GM19238 (cell line): Measurements from ENCODE around the gene DNPH1.
A peak's percentile ranks its signal among the peaks of the same experiment; 100 is the strongest.

Experiments
- DNase-seq: peaks from one replicate; pipeline ENCODE4 v3.0.0; 2011; ENCODE audit warnings: low spot score; ENCODE audit not compliant: insufficient read length

The DNPH1 gene

DNA sequence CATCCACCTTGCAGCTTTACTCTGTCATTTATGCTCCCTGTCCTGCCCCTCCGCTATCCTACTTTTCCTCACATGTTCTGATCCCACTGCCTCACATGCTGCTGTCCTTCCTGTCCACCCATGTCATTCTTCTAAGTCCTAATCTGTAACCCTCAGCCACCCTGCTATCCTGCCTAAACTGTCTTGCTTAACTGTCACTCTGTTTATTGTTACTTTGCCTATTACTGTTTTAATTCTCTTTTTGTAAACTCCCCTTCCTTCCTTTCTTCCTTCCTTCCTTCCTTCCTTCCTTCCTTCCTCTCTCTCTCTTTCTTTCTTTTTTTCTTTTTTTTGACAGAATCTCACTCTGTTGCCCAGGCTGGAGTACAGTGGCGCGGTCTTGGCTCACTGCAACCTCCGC is 45.8 kb downstream of the DNPH1 start:
- DNase-seq, result no peak

- DNase-seq, result peak; percentile 95
Observed at GRCh38 chr6:43181942-43182860, 47.1 kb downstream of the DNPH1 start, which contains the start of gene CUL9. Gene CUL9 (plus strand): TSS chr6:43182196. CDS start chr6:43184311, 2,115 bp downstream.

DNA sequence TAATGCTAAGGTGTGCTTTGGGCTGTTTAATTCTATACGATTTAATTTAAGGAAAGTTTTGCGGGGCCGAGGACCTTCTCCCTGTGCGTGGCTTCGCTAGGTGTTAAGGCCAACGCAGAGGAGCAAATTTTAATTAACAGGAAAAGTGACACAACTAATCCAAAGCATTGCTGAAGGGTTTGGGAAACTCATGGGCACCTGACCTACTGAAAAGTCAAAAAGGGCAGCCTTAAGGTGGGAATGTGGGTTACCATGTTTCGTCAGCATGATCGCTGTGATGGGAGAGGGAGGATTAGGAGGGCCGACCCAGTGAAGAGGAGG is 47.7 kb downstream of the DNPH1 start:
- DNase-seq, result no peak

GRCh38 chr6:43180985-43181384 is 48.3 kb downstream of the DNPH1 start:
- no peak for DNase-seq

DNA sequence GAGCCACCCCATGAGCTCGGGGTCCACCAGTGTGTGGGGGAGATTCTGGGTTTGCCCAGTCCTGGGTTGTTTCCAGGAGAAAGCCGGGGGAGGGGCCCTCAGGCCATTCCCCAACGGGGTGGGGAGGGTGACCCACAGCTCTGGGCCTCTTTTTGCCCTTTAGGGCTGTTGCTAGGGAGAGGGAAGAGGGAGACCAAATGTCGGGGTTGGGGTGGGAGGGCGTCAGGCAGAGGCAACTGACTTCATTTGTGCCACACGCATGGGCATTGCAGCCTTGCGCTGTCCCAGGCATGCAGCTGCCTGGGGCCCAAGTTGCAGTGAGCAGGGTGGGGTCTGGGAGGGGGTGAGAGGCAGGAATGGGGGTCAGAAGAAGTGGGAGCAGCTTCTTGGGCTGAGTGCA is 49.2 kb downstream of the DNPH1 start:
- DNase-seq, result no peak

DNA sequence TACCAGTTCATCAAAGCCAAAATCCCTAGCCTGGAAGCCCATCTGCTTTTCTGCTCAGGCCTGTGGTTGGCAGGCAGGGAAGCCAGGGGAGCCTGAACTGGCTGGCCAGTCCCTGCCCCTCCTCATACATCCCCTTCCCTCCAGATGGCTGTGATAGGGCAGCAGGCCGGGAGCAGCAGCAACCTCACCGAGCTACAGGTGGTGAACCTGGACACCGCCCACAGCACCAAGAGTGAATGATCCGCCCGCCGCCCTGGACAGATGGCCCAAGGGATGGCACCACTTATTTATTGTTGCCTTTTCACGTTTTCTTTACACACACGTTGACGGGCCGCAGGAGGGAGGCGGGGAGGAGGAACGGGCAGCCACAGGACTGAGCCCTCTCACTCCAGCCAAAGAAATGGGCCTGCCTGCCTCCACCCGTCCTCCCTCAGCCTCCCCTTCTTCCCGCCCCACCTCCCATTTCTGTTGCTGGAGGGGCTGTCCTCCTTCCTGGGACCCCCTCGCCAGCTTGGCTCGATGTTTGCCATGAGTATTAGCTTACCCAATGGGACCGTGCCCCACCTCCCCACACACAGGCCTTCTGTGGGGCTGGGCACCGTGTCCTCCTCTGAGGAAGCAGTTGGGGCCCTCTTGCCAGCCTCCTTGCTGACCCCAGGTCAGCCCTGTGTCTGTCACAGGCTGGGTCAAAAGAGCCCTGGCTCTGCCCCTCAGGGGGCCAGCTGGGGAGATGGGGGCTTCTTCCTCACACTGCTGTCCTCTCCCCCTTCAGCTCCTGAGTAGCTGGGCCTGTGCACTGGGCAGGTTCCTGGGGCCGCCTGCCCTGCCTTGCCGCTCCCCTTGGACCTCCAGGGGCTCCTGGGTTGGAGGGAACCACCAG is 50.1 kb downstream of the DNPH1 start:
- no peak for DNase-seq

DNA sequence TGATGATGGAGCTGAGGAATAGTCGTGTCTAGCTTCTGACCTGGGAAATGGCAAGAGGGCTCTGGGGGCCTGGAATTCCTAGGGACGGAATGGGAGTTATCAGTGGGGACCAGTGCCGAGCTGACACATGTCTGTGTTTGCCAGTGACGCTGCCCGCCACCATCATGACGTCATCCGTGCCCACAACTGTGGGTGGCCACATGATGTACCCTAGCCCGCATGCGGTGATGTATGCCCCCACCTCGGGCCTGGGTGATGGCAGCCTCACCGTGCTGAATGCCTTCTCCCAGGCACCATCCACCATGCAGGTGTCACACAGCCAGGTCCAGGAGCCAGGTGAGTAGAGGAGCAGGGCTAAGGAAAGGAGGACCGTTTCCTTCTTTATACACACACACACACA is 51.1 kb downstream of the DNPH1 start:
- no peak for DNase-seq

GRCh38 chr6:43176423-43176786 is 52.9 kb downstream of the DNPH1 start:
- DNase-seq, result no peak

GRCh38 chr6:43175676-43176422 is 53.4 kb downstream of the DNPH1 start:
- no peak for DNase-seq
